Sigmoid colon (tissue), 7 donors: ENCODE data around the gene SEC14L1. TPM values are rescaled to one million over a fixed set of nuclear protein-coding genes. Genes with fewer than 3 reads are reported as not detected.
A peak's percentile ranks its signal among the peaks of the same experiment; 100 is the strongest.
"Not testable (repeated sequence)": the region's sequence is repeated elsewhere in the genome, so short reads cannot be mapped to it uniquely, and the experiment has no call there.

Experiments
- DNase-seq: peaks from one replicate; pipeline ENCODE4 v3.0.0-alpha.2; 2019
- H3K27ac ChIP-seq, 4 donors: fragments of 200-600 bp; sonication (generic); one replicate each; pipeline ENCODE4 v1.5.1; 2016 to 2019; ENCODE audit warnings: mild to moderate bottlenecking in 1 of 4
- H3K27me3 ChIP-seq, 3 donors: fragments of 200-600 bp; sonication (generic); one replicate each; pipeline ENCODE4 v1.5.1; 2019; ENCODE audit warnings: mild to moderate bottlenecking in 1 of 3
- H3K36me3 ChIP-seq, 4 donors: fragments of 200-600 bp; sonication (generic); one replicate each; pipeline ENCODE4 v1.5.1; 2016 to 2019
- H3K4me1 ChIP-seq, 4 donors: fragments of 200-600 bp; sonication (generic); one replicate each; pipeline ENCODE4 v1.5.1; 2017 to 2019
- H3K4me3 ChIP-seq, 4 donors: fragments of 200-600 bp; sonication (generic); one replicate each; pipeline ENCODE4 v1.5.1; 2017 to 2019; ENCODE audit warnings: mild to moderate bottlenecking in 2 of 4, moderate library complexity in 1 of 4
- H3K9me3 ChIP-seq, 4 donors: fragments of 200-600 bp in 3 of 4; sonication (generic) in 3 of 4; one replicate each; pipeline versions ENCODE4 v1.5.1 to v1.6.1; 2013 to 2019
- CTCF ChIP-seq, 4 experiments: fragments of 450-650 bp in 3 of 4; fragments of 200-600 bp in 1 of 4; IDR thresholded peaks; one replicate each; pipeline ENCODE4 v1.5.1; 2016 to 2019; ENCODE audit warnings: antibody characterized with exemption in 4 of 4, mild to moderate bottlenecking in 3 of 4, moderate library complexity in 2 of 4
- EP300 ChIP-seq, 4 donors: sonication (generic); formaldehyde crosslinking; IDR thresholded peaks; one replicate each; pipeline ENCODE4 v1.6.1; 2017; ENCODE audit warnings: antibody characterized with exemption in 4 of 4
- POLR2A ChIP-seq, 2 donors: fragments of 450-650 bp; IDR thresholded peaks; one replicate each; pipeline ENCODE4 v1.6.1; 2016; ENCODE audit warnings: antibody characterized with exemption in 2 of 2, mild to moderate bottlenecking in 2 of 2, moderate library complexity in 2 of 2
- POLR2AphosphoS5 ChIP-seq, 4 donors: sonication (generic); formaldehyde crosslinking; IDR thresholded peaks; one replicate each; pipeline ENCODE4 v1.6.1; 2017; ENCODE audit warnings: antibody characterized with exemption in 4 of 4
- WGBS, 2 donors: extraction: QIAGEN DNeasy Blood & Tissue Kit; methylation state at CpG; one replicate each; pipeline ENCODE4 v1.1.7; 2013; 5-methylcytosine and 5-hydroxymethylcytosine counted together
- intact Hi-C: fragments of 100-400 bp; cut with DNase I; formaldehyde crosslinking; loops from one replicate; pipeline ENCODE4 v1.15.1; 2023
- polyA plus RNA-seq, 3 donors: library from polyadenylated mRNA; stranded (reverse); fragments of 200-250 nt; gene quantifications; one replicate each; pipeline ENCODE4 v1.2.3, GENCODE V29; 2013
- total RNA-seq, 4 donors: library from RNA; depleted of rRNA; stranded (reverse); fragments of >200 nt; gene quantifications; one replicate each; pipeline ENCODE4 v1.1.0, GENCODE V29; 2016
- donor health status: healthy with polysubstance abuse.
- donor health status: Bipolar disorder and iron deficiency.
- donor health status: healthy.

Gene SEC14L1
- total and polyA plus RNA-seq, 7 donors, result 9.6 to 39.9 (median 20.1) TPM

GRCh38 chr17:77133087-77133638 is 7.6 kb upstream of the SEC14L1 start:
- Histone ChIP-seq H3K4me3 (no peak overlapping the region), H3K27ac (no peak overlapping the region), H3K27me3 (no peaks in the 10 kb centered on the region), H3K9me3 (no peaks in the 10 kb centered on the region), H3K4me1 (peaks cover 0 to 15% (median 8%) of the 10 kb centered on the region in 4 donors), H3K36me3 (no peaks in the 10 kb centered on the region)
- WGBS, 2 donors, result 93 to 95% methylated on average over 15 of the region's 15 CpGs
- DNase-seq, result no peak
- intact Hi-C loops, result no loop called here
- no peak for TF ChIP-seq POLR2A (IDR thresholded peaks at IDR 0.05)
- no peak for TF ChIP-seq EP300 (IDR thresholded peaks at IDR 0.05)
- TF ChIP-seq POLR2AphosphoS5 (IDR thresholded peaks at IDR 0.05), result no peak
- no peak for TF ChIP-seq CTCF (IDR thresholded peaks at IDR 0.05)

GRCh38 chr17:77136420-77136767 is 4.4 kb upstream of the SEC14L1 start:
- 74 to 88% methylated on average over 8 of the region's 8 CpGs for WGBS, 2 donors
- TF ChIP-seq CTCF (IDR thresholded peaks at IDR 0.05), result no peak
- no peak for TF ChIP-seq EP300 (IDR thresholded peaks at IDR 0.05)
- no peak for TF ChIP-seq POLR2AphosphoS5 (IDR thresholded peaks at IDR 0.05)
- no peak for TF ChIP-seq POLR2A (IDR thresholded peaks at IDR 0.05)
- H3K4me3 ChIP-seq, result no peak overlapping the region
- DNase-seq, result no peak
- H3K4me1 ChIP-seq, result peaks cover 0 to 17% (median 12%) of the 10 kb centered on the region in 4 donors
- H3K36me3 ChIP-seq, result no peaks in the 10 kb centered on the region
- H3K9me3 ChIP-seq, result no peaks in the 10 kb centered on the region
- no peaks in the 10 kb centered on the region for H3K27me3 ChIP-seq
- intact Hi-C loops, result no loop called here
- no peak overlapping the region for H3K27ac ChIP-seq

GRCh38 chr17:77137111-77137510 is 3.7 kb upstream of the SEC14L1 start:
- Histone ChIP-seq H3K27me3 (no peaks in the 10 kb centered on the region), H3K4me1 (peaks cover 0 to 17% (median 15%) of the 10 kb centered on the region in 4 donors), H3K27ac (no peak overlapping the region), H3K9me3 (no peaks in the 10 kb centered on the region), H3K4me3 (no peak overlapping the region), H3K36me3 (no peaks in the 10 kb centered on the region)
- 78 to 99% methylated on average over 3 of the region's 3 CpGs for WGBS, 2 donors
- no peak for DNase-seq
- intact Hi-C loops, result no loop called here
- TF ChIP-seq CTCF (IDR thresholded peaks at IDR 0.05) (no peak), POLR2A (IDR thresholded peaks at IDR 0.05) (no peak), EP300 (IDR thresholded peaks at IDR 0.05) (no peak), POLR2AphosphoS5 (IDR thresholded peaks at IDR 0.05) (no peak)

GRCh38 chr17:77137886-77138285 is 2.9 kb upstream of the SEC14L1 start:
- H3K4me3 ChIP-seq, DNase-seq, H3K27me3 ChIP-seq, H3K9me3 ChIP-seq, intact Hi-C loops, H3K36me3 ChIP-seq: not testable (repeated sequence)
- WGBS, 2 donors, result 42 to 60% methylated on average over 3 of the region's 3 CpGs
- Histone ChIP-seq H3K4me1 (peaks cover 0 to 18% (median 15%) of the 10 kb centered on the region in 4 donors), H3K27ac (peak overlapping the region in 1 of 4 donors; percentile 32)

- TF ChIP-seq POLR2A (IDR thresholded peaks at IDR 0.05) (peak; percentile 96 to 98), EP300 (IDR thresholded peaks at IDR 0.05) (peak in 1 of 4 donors; percentile 35), POLR2AphosphoS5 (IDR thresholded peaks at IDR 0.05) (peak; percentile 98 to 99 (median 98)), CTCF (IDR thresholded peaks at IDR 0.05) (no peak)
- Histone ChIP-seq H3K4me3 (peak overlapping the region; percentile 47 to 100 (median 98)), H3K27me3 (no peaks in the 10 kb centered on the region), H3K4me1 (peaks cover 0 to 21% (median 17%) of the 10 kb centered on the region in 4 donors), H3K9me3 (no peaks in the 10 kb centered on the region), H3K36me3 (peaks cover 0 to 20% (median 0%) of the 10 kb centered on the region in 4 donors), H3K27ac (peak overlapping the region; percentile 94 to 98 (median 96))
- 0 to 1% methylated on average over 67 of the region's 67 CpGs for WGBS, 2 donors
- peak; percentile 100 for DNase-seq
- intact Hi-C loops, result loop anchor here (2.0 to 5.0 kb wide), 3 partner anchors 42 to 403 kb away; partner anchors contain the start of genes MFSD11 and SRSF2
Observed at GRCh38 chr17:77140166-77140877, 447 bp upstream of the SEC14L1 start.
